ENCODE data around the gene ZNF283. TPM values are rescaled to one million over a fixed set of nuclear protein-coding genes. Genes with fewer than 3 reads are reported as not detected.

The ZNF283 gene
- 7.2 and 12.0 TPM in 2 replicates for total RNA-seq

DNA sequence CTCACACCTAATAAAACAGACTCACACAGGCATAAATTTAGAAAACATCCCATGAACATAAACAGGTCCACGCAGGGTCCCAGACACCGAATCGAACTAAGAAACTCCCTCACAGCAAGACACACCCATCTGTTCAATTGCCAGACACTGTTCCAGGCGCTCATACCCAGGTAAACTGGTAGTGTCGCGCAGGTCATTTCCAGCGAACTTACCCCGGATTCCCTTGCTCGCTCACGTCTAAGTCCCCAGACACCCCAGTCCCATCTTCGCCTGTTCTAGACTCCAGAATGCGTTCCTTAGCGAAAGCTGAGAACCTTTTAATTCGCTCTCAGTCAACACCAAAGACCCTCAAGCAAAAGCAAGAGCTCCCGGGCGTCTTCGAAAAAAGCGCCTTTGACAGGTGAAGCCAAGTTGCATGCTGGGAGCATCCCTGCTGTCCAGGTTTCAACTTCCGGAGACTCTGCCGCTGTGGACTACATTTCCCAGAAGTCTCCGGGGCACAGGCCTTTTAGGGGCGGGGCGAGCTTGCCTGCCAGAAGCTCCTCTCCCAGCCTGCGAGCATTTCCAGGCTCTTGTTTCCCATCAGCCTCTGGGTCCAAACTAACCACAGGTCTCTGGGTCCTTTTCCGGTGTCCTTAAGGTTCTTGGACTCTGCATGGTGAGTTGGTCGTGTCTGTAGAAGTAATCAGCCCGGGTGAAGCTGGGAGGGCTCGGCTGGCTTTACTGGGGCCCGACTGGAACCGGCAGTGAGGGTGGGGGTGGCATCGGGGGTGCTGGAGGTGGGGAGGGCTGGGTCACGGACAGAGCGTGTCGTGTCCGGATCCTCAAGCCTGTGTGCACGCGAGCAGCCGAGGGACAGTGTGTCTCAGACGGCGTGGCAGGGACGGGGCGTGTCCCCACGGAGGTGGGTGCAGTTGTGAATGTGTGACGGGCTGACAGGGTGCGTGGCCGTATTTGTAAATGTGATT, at the start of gene ZNF283:
ZNF283 (plus strand) TSS at position 535 of the 968 bp plus-strand sequence. CDS start 6,184 bp downstream, outside the sequence.

GRCh38 chr19:43780706-43781525, 46.2 kb upstream of the ZNF283 start, which contains the start of gene KCNN4:
TSS of gene KCNN4 (minus strand) at chr19:43780973. CDS start at chr19:43780861, 112 bp downstream.

DNA sequence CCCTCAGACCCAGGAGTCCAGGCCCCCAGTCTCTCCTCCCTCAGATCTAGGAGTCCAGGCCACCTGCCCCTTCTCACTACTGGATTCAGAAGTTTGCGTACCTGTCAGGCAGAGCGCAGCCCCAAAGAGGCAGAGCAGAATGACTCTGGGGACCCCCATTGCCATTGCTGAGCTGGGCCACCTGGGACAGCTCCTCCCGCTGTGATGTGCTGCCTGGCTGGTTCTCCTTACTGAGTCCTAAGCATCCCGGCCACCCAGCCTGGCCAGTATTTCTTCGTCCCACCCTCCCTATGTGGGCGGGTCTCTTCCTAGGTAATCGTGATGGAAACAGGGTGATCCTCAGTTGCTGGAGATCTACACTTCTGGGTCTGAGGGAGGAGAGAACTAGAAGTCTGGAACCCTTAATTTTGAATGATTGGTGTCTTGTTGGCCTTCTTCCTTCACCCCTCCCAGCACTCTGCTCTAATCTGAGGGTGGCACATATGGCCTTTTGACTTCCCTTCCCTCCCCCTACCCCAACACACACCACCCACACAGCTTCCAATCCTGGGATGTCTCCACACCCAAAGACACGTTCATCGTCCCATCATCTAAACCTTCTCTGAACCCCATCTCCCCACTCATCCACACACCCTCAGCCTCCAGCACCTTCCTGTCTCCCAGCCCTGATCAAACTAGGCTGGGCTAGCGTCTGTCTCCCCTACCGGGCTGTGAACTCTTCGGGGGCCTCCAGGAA, 24.7 kb upstream of the ZNF283 start, which contains the start of gene LYPD5:
LYPD5 (minus strand) TSS at position 232 of the 736 bp plus-strand sequence; CDS start at position 165, 67 bp downstream.

DNA sequence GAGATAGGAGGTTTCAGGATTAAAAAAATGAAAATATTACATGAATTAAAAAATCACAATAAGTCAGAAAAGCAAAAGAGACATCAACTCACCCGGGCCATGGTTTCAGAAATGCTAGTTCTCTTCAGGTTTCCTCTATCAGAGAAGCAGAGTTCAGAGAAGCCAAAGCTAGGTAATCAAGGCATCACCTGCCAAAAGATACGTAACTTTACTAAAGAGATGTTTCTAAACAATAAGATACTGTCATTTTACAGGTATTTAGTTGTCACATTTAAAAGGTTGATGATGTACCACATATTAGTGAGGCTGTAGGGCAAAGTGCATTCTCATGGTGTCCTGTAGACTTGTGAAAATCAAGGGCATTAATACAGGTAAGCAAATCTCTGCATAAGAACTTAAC, 56.7 kb downstream of the ZNF283 start, which contains the start of gene ZNF404:
ZNF404 (minus strand) TSS at position 101 of the 400 bp plus-strand sequence.

Other genes with a start within 250 kb of the ZNF283 start
- 24.1 and 26.8 TPM in 2 replicates for gene IRGQ, start 231.2 kb upstream of the ZNF283 start, total RNA-seq
- gene ZNF576, start 230.7 kb upstream of the ZNF283 start, total RNA-seq = 7.2 and 7.3 TPM in 2 replicates
- under 0.01 TPM in 1 of 2 replicates, not detected in the other for gene SRRM5, start 215.2 kb upstream of the ZNF283 start, total RNA-seq
- 63.6 and 69.0 TPM in 2 replicates for gene ZNF428, start 207.7 kb upstream of the ZNF283 start, total RNA-seq
- 9.4 and 11.1 TPM in 2 replicates for gene CADM4, start 187.5 kb upstream of the ZNF283 start, total RNA-seq
- gene PLAUR, start 157.2 kb upstream of the ZNF283 start, total RNA-seq = 4.0 and 5.4 TPM in 2 replicates
- gene IRGC, start 111.2 kb upstream of the ZNF283 start, total RNA-seq = not detected in 2 replicates
- gene SMG9, start 72.4 kb upstream of the ZNF283 start, total RNA-seq = 3.8 and 5.4 TPM in 2 replicates
- gene KCNN4, start 46.3 kb upstream of the ZNF283 start, total RNA-seq = 0.11 TPM in 1 of 2 replicates, not detected in the other
- 0.22 and 0.43 TPM in 2 replicates for gene LYPD5, start 24.9 kb upstream of the ZNF283 start, total RNA-seq
- gene ZNF404, start 56.6 kb downstream of the ZNF283 start, total RNA-seq = 0.54 and 0.77 TPM in 2 replicates
- gene ZNF45, start 108.0 kb downstream of the ZNF283 start, total RNA-seq = 16.3 and 21.6 TPM in 2 replicates
- 3.9 and 6.3 TPM in 2 replicates for gene ZNF221, start 123.9 kb downstream of the ZNF283 start, total RNA-seq
- gene ZNF155, start 156.9 kb downstream of the ZNF283 start, total RNA-seq = 7.8 and 9.9 TPM in 2 replicates
- gene ZNF230, start 175.6 kb downstream of the ZNF283 start, total RNA-seq = 3.0 and 4.2 TPM in 2 replicates
- gene ZNF222, start 198.1 kb downstream of the ZNF283 start, total RNA-seq = 5.7 and 7.8 TPM in 2 replicates
- 6.0 and 7.3 TPM in 2 replicates for gene ZNF223, start 224.7 kb downstream of the ZNF283 start, total RNA-seq
- gene ZNF284, start 244.8 kb downstream of the ZNF283 start, total RNA-seq = 2.9 and 3.1 TPM in 2 replicates

All from dermis lymphatic vessel endothelial cell (primary cell).